ENCODE results near the gene PCDHA13. TPM values are rescaled to one million over a fixed set of nuclear protein-coding genes. Genes with fewer than 3 reads are reported as not detected.
"Not testable (repeated sequence)": the region's sequence is repeated elsewhere in the genome, so short reads cannot be mapped to it uniquely, and the experiment has no call there.

PCDHA13 gene
- total RNA-seq: not detected

GRCh38 chr5:140881889-140882590, at the start of gene PCDHA13:
Gene PCDHA13 (plus strand): TSS chr5:140882124. CDS start chr5:140882269, 145 bp downstream.
- POLR2A ChIA-PET: no interaction called here
- CTCF ChIA-PET: no interaction called here

GRCh38 chr5:140833993-140834392, 47.9 kb upstream of the PCDHA13 start, which contains the start of gene PCDHA7:
Gene PCDHA7 (plus strand): TSS chr5:140834269. CDS start chr5:140834384, 115 bp downstream.
- CTCF ChIA-PET: no interaction called here
- POLR2A ChIA-PET: no interaction called here

DNA sequence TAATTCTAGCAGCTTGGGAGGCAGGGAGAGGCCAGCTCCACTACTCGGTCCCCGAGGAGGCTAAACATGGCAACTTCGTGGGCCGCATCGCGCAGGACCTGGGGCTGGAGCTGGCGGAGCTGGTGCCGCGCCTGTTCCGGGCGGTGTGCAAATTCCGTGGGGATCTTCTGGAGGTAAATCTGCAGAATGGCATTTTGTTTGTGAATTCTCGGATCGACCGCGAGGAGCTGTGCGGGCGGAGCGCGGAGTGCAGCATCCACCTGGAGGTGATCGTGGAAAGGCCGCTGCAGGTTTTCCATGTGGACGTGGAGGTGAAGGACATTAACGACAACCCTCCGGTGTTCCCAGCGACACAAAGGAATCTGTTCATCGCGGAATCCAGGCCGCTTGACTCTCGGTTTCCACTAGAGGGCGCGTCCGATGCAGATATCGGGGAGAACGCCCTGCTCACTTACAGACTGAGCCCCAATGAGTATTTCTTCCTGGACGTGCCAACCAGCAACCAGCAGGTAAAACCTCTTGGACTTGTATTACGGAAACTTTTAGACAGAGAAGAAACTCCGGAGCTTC, 47.4 kb upstream of the PCDHA13 start:
- CTCF ChIA-PET: not testable (repeated sequence)

GRCh38 chr5:140835622-140836510, 46.1 kb upstream of the PCDHA13 start:
- CTCF ChIA-PET: no interaction called here
- POLR2A ChIA-PET: no interaction called here

More for the DNA sequence above, 47.4 kb upstream of the PCDHA13 start:
- POLR2A ChIA-PET: not testable (repeated sequence)

GRCh38 chr5:140840978-140841962, 40.7 kb upstream of the PCDHA13 start, which contains the start of gene PCDHA8:
Gene PCDHA8 (plus strand): TSS chr5:140841187. CDS start chr5:140841322, 135 bp downstream.
- ChIA-PET CTCF (no interaction called here), POLR2A (no interaction called here)

GRCh38 chr5:140842798-140843733, 38.9 kb upstream of the PCDHA13 start:
- CTCF ChIA-PET: no interaction called here
- POLR2A ChIA-PET: no interaction called here

- CTCF ChIA-PET: interaction anchor here (0.6 kb wide), 1 partner anchor 420 kb away, joined by 3 read pairs; no protein-coding TSS in a partner anchor
- POLR2A ChIA-PET: not testable (repeated sequence)
These were observed 33.5 kb upstream of the PCDHA13 start, which contains the start of gene PCDHA9 for GRCh38 chr5:140848139-140849102. Gene PCDHA9 (plus strand): TSS chr5:140848382. CDS start chr5:140848496, 114 bp downstream.

- CTCF ChIA-PET, POLR2A ChIA-PET: not testable (repeated sequence)
These were observed 31.9 kb upstream of the PCDHA13 start for GRCh38 chr5:140849831-140850634.

DNA sequence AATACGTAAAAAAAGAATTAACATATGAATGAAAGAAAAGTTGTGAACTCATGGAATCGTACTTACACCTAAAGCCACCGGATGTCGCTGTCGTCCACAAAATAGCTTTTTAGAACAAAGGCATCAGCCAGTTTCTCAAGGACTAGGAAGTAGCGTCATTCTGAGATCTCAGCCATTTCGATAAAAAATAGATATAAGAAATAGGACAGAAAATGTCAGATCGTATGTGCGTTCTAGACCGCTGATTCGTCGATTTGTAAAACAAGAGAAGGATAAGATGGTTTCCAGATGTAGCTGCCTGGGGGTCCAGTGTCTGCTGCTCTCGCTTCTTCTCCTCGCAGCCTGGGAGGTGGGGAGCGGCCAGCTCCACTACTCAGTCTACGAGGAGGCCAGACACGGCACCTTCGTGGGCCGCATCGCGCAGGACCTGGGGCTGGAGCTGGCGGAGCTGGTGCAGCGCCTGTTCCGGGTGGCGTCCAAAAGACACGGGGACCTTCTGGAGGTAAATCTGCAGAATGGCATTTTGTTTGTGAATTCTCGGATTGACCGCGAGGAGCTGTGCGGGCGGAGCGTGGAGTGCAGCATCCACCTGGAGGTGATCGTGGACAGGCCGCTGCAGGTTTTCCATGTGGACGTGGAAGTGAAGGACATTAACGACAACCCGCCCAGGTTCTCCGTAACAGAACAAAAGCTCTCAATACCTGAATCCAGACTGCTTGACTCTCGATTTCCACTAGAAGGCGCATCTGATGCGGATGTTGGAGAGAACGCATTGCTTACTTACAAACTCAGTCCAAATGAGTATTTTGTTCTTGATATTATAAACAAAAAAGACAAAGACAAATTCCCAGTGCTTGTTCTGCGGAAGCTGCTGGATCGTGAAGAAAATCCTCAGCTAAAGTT, 25.9 kb upstream of the PCDHA13 start, which contains the start of gene PCDHA10:
TSS of gene PCDHA10 (plus strand) at position 126 of the 903 bp plus-strand sequence. CDS start at position 278, 152 bp downstream.
- ChIA-PET POLR2A (no interaction called here), CTCF (interaction anchor here (1.1 kb wide), 1 partner anchor 565 kb away, joined by 3 read pairs; the partner anchor contains the start of gene PCDHGA11)

- ChIA-PET POLR2A (no interaction called here), CTCF (no interaction called here)
These were observed 24.5 kb upstream of the PCDHA13 start for GRCh38 chr5:140857177-140857986.

DNA sequence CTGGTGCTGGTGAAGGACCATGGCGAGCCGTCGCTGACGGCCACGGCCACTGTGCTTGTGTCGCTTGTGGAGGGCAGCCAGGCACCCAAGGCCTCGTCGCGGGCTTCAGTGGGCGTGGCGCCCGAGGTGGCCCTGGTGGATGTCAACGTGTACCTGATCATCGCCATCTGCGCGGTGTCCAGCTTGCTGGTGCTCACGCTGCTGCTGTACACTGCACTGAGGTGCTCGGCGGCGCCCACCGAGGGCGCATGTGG, 24.0 kb upstream of the PCDHA13 start:
- POLR2A ChIA-PET: no interaction called here
- CTCF ChIA-PET: no interaction called here

DNA sequence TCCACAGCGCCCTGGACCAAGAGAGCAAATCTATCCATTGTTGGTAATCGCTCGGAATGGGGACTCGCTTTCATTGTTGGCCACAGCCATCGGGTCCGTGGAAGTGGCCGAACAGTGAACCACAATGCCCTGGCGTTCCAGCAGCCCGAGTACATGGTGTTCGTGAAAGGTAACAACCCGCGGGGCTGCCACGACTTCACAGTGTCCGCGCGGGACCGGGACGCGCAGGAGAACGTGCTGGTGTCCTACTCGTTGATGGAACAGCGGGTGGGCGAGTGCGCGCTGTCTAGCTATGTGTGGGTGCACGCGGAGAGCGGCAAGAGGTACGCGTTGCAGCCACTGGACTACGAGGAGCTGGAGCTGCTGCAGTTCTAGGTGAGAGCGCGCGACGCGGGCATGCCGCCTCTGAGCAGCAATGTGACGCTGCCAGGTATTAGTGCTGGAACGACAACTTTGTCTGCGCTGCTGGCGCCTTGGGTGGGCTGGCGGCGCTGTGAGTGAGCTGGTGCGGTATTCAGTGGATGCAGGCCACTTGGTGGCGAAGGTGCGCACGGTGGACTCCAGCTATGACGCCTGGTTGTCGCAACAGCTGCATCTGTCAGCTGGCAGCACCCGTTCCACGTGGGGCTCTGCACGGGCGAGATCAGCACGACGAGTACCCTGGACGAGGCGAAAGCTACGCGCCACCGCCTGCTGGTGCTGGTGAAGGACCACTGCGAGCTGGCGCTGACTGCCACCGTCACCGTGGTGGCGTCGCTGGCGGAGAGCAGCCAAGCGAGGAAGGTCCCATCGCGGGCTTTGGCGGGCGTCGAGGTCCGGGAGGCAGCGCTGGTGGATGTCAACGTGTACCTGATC, 19.3 kb upstream of the PCDHA13 start:
- POLR2A ChIA-PET: no interaction called here
- CTCF ChIA-PET: no interaction called here

- ChIA-PET POLR2A (no interaction called here), CTCF (no interaction called here)
These were observed 13.0 kb upstream of the PCDHA13 start, which contains the start of gene PCDHA11 for GRCh38 chr5:140868721-140869554. Gene PCDHA11 (plus strand): TSS chr5:140868957. CDS start chr5:140869104, 147 bp downstream.
